CD14-positive monocyte (primary cell): ENCODE results near the gene PCGF3. TPM values are rescaled to one million over a fixed set of nuclear protein-coding genes. Genes with fewer than 3 reads are reported as not detected.

Experiments
- DNase-seq, 3 donors: peaks; one replicate each; pipeline ENCODE4 v3.0.0-alpha.2; 2011 to 2022
- H2AFZ ChIP-seq: 2 replicates; pipeline ENCODE4 v1.6.0; 2012; ENCODE audit warnings: mild to moderate bottlenecking, low read depth, low read length, inconsistent platforms; ENCODE audit not compliant: insufficient read depth, poor library complexity, severe bottlenecking
- H3K27ac ChIP-seq, 2 donors: 1 replicate in 1 of 2; 2 replicates in 1 of 2; pipeline ENCODE4 v1.5.1; 2012 to 2013; ENCODE audit warnings: low read length in 2 of 2, control low read depth in 1 of 2, inconsistent platforms in 1 of 2, low read depth in 1 of 2, mild to moderate bottlenecking in 1 of 2
- H3K27me3 ChIP-seq, 2 donors: one replicate each; pipeline versions ENCODE4 v1.6.0 to v1.6.1; 2011 to 2013; ENCODE audit warnings: low read length in 2 of 2; ENCODE audit not compliant: control insufficient read depth in 2 of 2, insufficient read depth in 2 of 2
- H3K36me3 ChIP-seq, 2 donors: replicated peaks in 1 of 2; 1 replicate in 1 of 2; 2 replicates in 1 of 2; pipeline versions ENCODE4 v1.5.1 to v1.6.1; 2012 to 2013; ENCODE audit warnings: low read length in 2 of 2, control low read depth in 1 of 2, inconsistent platforms in 1 of 2, mild to moderate bottlenecking in 1 of 2; ENCODE audit not compliant: insufficient read depth in 2 of 2, control insufficient read depth in 1 of 2
- H3K4me1 ChIP-seq, 2 donors: 1 replicate in 1 of 2; 2 replicates in 1 of 2; pipeline versions ENCODE4 v1.5.1 to v1.6.1; 2012 to 2013; ENCODE audit warnings: low read length in 2 of 2, control low read depth in 1 of 2, inconsistent platforms in 1 of 2, mild to moderate bottlenecking in 1 of 2, moderate library complexity in 1 of 2; ENCODE audit not compliant: insufficient read depth in 2 of 2, control insufficient read depth in 1 of 2
- H3K4me2 ChIP-seq: replicated peaks from 2 replicates; pipeline ENCODE3; 2012; ENCODE audit warnings: low read length, moderate library complexity, mild to moderate bottlenecking; ENCODE audit not compliant: poor library complexity, severe bottlenecking; ENCODE audit errors: extremely low read depth
- H3K4me3 ChIP-seq, 3 experiments: fragments of 200-600 bp in 1 of 3; sonication (generic) in 1 of 3; replicated peaks in 1 of 3; 1 replicate in 2 of 3; 2 replicates in 1 of 3; pipeline ENCODE4 v1.5.1; 2011 to 2013; ENCODE audit warnings: low read length in 3 of 3, mild to moderate bottlenecking in 3 of 3, control low read depth in 2 of 3, low read depth in 2 of 3, inconsistent platforms in 1 of 3, moderate library complexity in 1 of 3
- H3K79me2 ChIP-seq: 2 replicates; pipeline ENCODE4 v1.6.0; 2012; ENCODE audit warnings: mild to moderate bottlenecking, control low read depth, inconsistent platforms, low read length, moderate library complexity; ENCODE audit not compliant: insufficient read depth
- H3K9ac ChIP-seq: 2 replicates; pipeline ENCODE4 v1.6.0; 2017; ENCODE audit warnings: low read length, mild to moderate bottlenecking; ENCODE audit not compliant: insufficient read depth, poor library complexity, severe bottlenecking
- H3K9me3 ChIP-seq, 2 donors: replicated peaks in 1 of 2; 1 replicate in 1 of 2; 2 replicates in 1 of 2; pipeline versions ENCODE4 v1.5.1 to v1.6.1; 2012 to 2013; ENCODE audit warnings: low read length in 2 of 2, control low read depth in 1 of 2; ENCODE audit not compliant: control insufficient read depth in 1 of 2, insufficient read depth in 1 of 2
- H4K20me1 ChIP-seq: 2 replicates; pipeline ENCODE4 v1.6.0; 2012; ENCODE audit warnings: mild to moderate bottlenecking, low read length, control low read depth, moderate library complexity; ENCODE audit not compliant: insufficient read depth
- H3K27ac Mint-ChIP-seq, 7 donors: one replicate each; pipeline ENCODE4 v1.8.0; 2020; ENCODE audit warnings: mild to moderate bottlenecking in 7 of 7, mixed read lengths in 7 of 7, moderate library complexity in 6 of 7, inconsistent platforms in 2 of 7
- H3K27me3 Mint-ChIP-seq, 3 donors: one replicate each; pipeline ENCODE4 v1.8.0; 2021 to 2022; ENCODE audit warnings: low read depth in 3 of 3, mild to moderate bottlenecking in 3 of 3, mixed read lengths in 3 of 3, moderate library complexity in 3 of 3, inconsistent platforms in 1 of 3
- H3K36me3 Mint-ChIP-seq, 2 donors: one replicate each; pipeline ENCODE4 v1.8.0; 2020; ENCODE audit warnings: mixed read lengths in 2 of 2, inconsistent platforms in 1 of 2, mild to moderate bottlenecking in 1 of 2
- H3K4me1 Mint-ChIP-seq: one replicate; pipeline ENCODE4 v1.8.0; 2020; ENCODE audit warnings: mild to moderate bottlenecking, mixed read lengths
- H3K4me3 Mint-ChIP-seq, 2 donors: one replicate each; pipeline ENCODE4 v1.8.0; 2020; ENCODE audit warnings: mild to moderate bottlenecking in 2 of 2, mixed read lengths in 2 of 2, moderate library complexity in 1 of 2
- H3K9me3 Mint-ChIP-seq, 7 donors: one replicate each; pipeline ENCODE4 v1.8.0; 2020 to 2022; ENCODE audit warnings: mixed read lengths in 7 of 7, mild to moderate bottlenecking in 6 of 7, moderate library complexity in 6 of 7, inconsistent platforms in 2 of 7
- WGBS: methylation state at CpG from one replicate; pipeline ENCODE4 v1.1.5; 2013; ENCODE audit warnings: missing lambda C conversion rate; ENCODE audit not compliant: insufficient coverage; 5-methylcytosine and 5-hydroxymethylcytosine counted together
- intact Hi-C, 2 donors: fragments of 100-400 bp; cut with micrococcal nuclease; formaldehyde crosslinking; loops; one replicate each; pipeline versions ENCODE4 v1.15.0 to v1.15.1; 2023
- polyA plus RNA-seq, 3 donors: library from polyadenylated mRNA; depleted of rRNA in 1 of 3; unstranded in 2 of 3; stranded (reverse) in 1 of 3; fragments of 300-500 nt in 2 of 3; fragments of >200 nt in 1 of 3; fragmentation: Illumina TruSeq in 2 of 3; gene quantifications; 1 replicate in 2 of 3; 2 replicates in 1 of 3; pipeline ENCODE4 v1.2.3, GENCODE V29; 2012 to 2021
- TF ChIP-seq, protein P1 (sequence below): fragments of 200-600 bp; IDR thresholded peaks from one replicate; pipeline ENCODE4 v1.8.0; 2022; ENCODE audit warnings: antibody characterized with exemption, mild to moderate bottlenecking

PCGF3 gene
- polyA plus RNA-seq, 3 donors = 7.0 to 163 (median 8.3) TPM

DNA sequence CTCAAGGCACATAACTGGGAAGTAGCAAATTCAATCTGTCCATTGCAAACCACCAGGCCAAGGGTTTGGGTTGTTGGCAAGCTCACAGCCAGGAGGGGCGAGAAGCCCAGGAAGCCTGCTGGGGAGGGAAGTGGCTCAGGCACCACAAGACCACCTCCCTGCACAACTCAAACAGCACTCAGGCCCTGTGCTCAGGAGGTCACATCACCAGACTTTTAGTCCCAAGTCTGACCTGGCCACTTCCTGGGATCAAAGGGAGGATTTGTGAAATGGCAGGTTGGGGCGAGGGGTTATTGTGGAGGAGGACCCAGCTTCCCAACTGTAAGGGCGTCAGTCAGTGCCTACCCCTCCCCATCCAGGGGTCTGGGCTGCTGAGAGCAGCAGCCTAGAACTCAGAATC is 33.9 kb upstream of the PCGF3 start:
- Histone ChIP-seq H3K79me2 (peaks cover 20% of the 10 kb centered on the region), H3K4me1 (peaks cover 19 to 23% of the 10 kb centered on the region in 2 donors), H2AFZ (no peak overlapping the region), H3K36me3 (peaks cover 12 to 20% of the 10 kb centered on the region in 2 donors), H4K20me1 (no peaks in the 10 kb centered on the region), H3K27ac (no peak overlapping the region), H3K27me3 (no peaks in the 10 kb centered on the region), H3K4me2 (no peak overlapping the region), H3K9me3 (no peaks in the 10 kb centered on the region), H3K9ac (no peak overlapping the region), H3K4me3 (no peak overlapping the region)
- DNase-seq = no peak
- WGBS = no CpG with 5 or more reads among the region's 3 CpGs
- peak overlapping the region in 2 of 7 donors; percentile 33 to 63 for H3K27ac Mint-ChIP-seq
- no peak overlapping the region for H3K4me3 Mint-ChIP-seq
- H3K36me3 Mint-ChIP-seq = peaks cover 22 to 29% of the 10 kb centered on the region in 2 donors
- H3K27me3 Mint-ChIP-seq = peaks cover 0 to 2% (median 1%) of the 10 kb centered on the region in 3 donors
- H3K4me1 Mint-ChIP-seq = peaks cover 13% of the 10 kb centered on the region
- H3K9me3 Mint-ChIP-seq = no peaks in the 10 kb centered on the region
- intact Hi-C loops = loop anchor here (5.0 to 10.0 kb wide), 2 partner anchors 36 to 177 kb away; partner anchors contain the start of genes PCGF3 (in 1 of the 2), PIGG (in 1 of the 2) and ZNF721 (in 1 of the 2)
- TF ChIP-seq, protein P1, sequence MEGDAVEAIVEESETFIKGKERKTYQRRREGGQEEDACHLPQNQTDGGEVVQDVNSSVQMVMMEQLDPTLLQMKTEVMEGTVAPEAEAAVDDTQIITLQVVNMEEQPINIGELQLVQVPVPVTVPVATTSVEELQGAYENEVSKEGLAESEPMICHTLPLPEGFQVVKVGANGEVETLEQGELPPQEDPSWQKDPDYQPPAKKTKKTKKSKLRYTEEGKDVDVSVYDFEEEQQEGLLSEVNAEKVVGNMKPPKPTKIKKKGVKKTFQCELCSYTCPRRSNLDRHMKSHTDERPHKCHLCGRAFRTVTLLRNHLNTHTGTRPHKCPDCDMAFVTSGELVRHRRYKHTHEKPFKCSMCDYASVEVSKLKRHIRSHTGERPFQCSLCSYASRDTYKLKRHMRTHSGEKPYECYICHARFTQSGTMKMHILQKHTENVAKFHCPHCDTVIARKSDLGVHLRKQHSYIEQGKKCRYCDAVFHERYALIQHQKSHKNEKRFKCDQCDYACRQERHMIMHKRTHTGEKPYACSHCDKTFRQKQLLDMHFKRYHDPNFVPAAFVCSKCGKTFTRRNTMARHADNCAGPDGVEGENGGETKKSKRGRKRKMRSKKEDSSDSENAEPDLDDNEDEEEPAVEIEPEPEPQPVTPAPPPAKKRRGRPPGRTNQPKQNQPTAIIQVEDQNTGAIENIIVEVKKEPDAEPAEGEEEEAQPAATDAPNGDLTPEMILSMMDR = no peak

DNA sequence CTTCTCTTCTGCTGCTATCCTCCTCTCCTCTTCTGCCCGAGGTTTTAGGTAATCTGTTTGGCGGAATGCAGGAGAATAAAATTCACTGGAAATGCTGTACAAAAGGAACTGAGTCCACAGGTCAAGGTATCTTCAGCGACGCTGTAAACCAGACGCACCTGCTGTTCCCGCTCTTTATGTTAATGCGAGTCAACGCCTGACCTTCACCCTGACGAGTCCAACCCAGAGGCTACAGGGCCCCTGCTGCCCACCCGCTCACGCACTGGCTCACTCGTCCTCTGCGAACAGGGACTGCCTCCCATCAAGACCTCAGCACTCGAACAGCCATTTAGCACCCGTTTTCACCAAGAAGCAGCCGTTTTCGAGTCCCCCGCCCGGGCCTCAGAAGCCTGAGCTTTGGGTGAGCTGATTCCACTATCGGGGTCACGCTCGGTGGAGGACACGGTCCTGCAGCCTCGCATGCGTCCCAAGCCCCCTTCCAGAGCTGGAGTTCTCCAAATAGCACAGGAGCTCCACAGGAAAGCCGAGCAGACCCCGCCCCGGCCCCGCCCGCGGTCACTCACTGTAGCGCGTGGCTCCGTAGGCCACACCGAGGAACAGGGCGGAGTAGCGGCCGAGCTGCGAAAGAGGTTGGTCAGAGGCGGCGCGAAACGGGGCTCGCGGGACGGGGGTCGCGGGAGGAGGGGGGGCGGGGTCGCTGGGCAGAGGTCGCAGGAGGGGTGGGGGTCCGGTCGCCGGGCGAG is 32.1 kb upstream of the PCGF3 start:
- Histone ChIP-seq H3K4me2 (peak overlapping the region; percentile 75), H3K36me3 (peaks cover 12 to 20% of the 10 kb centered on the region in 2 donors), H2AFZ (peak overlapping the region; percentile 54), H3K79me2 (peaks cover 20% of the 10 kb centered on the region), H4K20me1 (no peaks in the 10 kb centered on the region), H3K9me3 (no peaks in the 10 kb centered on the region), H3K4me3 (peak overlapping the region; percentile 34 to 84 (median 50)), H3K9ac (peak overlapping the region; percentile 98), H3K4me1 (peaks cover 19 to 23% of the 10 kb centered on the region in 2 donors), H3K27ac (peak overlapping the region; percentile 12 to 96), H3K27me3 (no peaks in the 10 kb centered on the region)
- H3K27me3 Mint-ChIP-seq = peaks cover 0 to 2% (median 0%) of the 10 kb centered on the region in 3 donors
- peak overlapping the region in 6 of 7 donors; percentile 79 to 85 (median 83) for H3K27ac Mint-ChIP-seq
- peaks cover 13% of the 10 kb centered on the region for H3K4me1 Mint-ChIP-seq
- TF ChIP-seq, protein P1 = no peak
- H3K36me3 Mint-ChIP-seq = peaks cover 22 to 29% of the 10 kb centered on the region in 2 donors
- peak overlapping the region; percentile 74 to 85 for H3K4me3 Mint-ChIP-seq
- H3K9me3 Mint-ChIP-seq = no peaks in the 10 kb centered on the region
- no peak for DNase-seq
- 15% methylated on average over 34 of the region's 55 CpGs for WGBS
- intact Hi-C loops = loop anchor here (5.0 to 10.0 kb wide), 2 partner anchors 34 to 179 kb away; partner anchors contain the start of genes PCGF3 (in 1 of the 2), PIGG (in 1 of the 2) and ZNF721 (in 1 of the 2)
